GM18868 (cell line): Measurements from ENCODE around the gene SPDYC.

Experiments used
- ATAC-seq: cut with Tn5 transposase; IDR thresholded peaks from one replicate; pipeline ENCODE4 v1.9.1; 2021; ENCODE audit warnings: mild to moderate bottlenecking, moderate library complexity; ENCODE audit not compliant: unreplicated experiment

The SPDYC gene

GRCh38 chr11:65170058-65170534 is at the start of gene SPDYC:
TSS of gene SPDYC (plus strand) at chr11:65170233. CDS start at chr11:65171358, 1,125 bp downstream.
- ATAC-seq: no peak

GRCh38 chr11:65120831-65121230 is 49.2 kb upstream of the SPDYC start:
- ATAC-seq: no peak

- no peak for ATAC-seq
Measured at GRCh38 chr11:65121447-65121864, 48.6 kb upstream of the SPDYC start.

- peak; percentile 71 for ATAC-seq
Measured at GRCh38 chr11:65121865-65122696, 48.0 kb upstream of the SPDYC start, which contains the start of the genes FAU and MRPL49. TSS of gene FAU (minus strand) at chr11:65122134. CDS start at chr11:65121813, 321 bp downstream. TSS of gene MRPL49 (plus strand) at chr11:65122321. CDS start at chr11:65122347, 26 bp downstream.

GRCh38 chr11:65124480-65125196 is 45.4 kb upstream of the SPDYC start:
- no peak for ATAC-seq

- no peak for ATAC-seq
Measured at GRCh38 chr11:65125197-65126056, 44.6 kb upstream of the SPDYC start.

- no peak for ATAC-seq
Measured at GRCh38 chr11:65126624-65127274, 43.3 kb upstream of the SPDYC start.

- no peak for ATAC-seq
Measured at GRCh38 chr11:65127473-65128181, 42.4 kb upstream of the SPDYC start.

- no peak for ATAC-seq
Measured at GRCh38 chr11:65128182-65129145, 41.6 kb upstream of the SPDYC start.

GRCh38 chr11:65129649-65130441 is 40.2 kb upstream of the SPDYC start:
- no peak for ATAC-seq

GRCh38 chr11:65130631-65131416 is 39.2 kb upstream of the SPDYC start:
- no peak for ATAC-seq

- ATAC-seq: no peak
Measured at GRCh38 chr11:65131417-65131776, 38.6 kb upstream of the SPDYC start.

GRCh38 chr11:65131895-65132237 is 38.2 kb upstream of the SPDYC start:
- ATAC-seq: no peak

GRCh38 chr11:65132238-65132987 is 37.6 kb upstream of the SPDYC start:
- no peak for ATAC-seq

GRCh38 chr11:65132988-65133700 is 36.9 kb upstream of the SPDYC start:
- no peak for ATAC-seq

GRCh38 chr11:65133724-65134123 is 36.3 kb upstream of the SPDYC start:
- no peak for ATAC-seq
